ENCODE results near the gene IFI16. TPM values are rescaled to one million over a fixed set of nuclear protein-coding genes. Genes with fewer than 3 reads are reported as not detected.
A peak's percentile ranks its signal among the peaks of the same experiment; 100 is the strongest.
"Not testable (repeated sequence)": the region's sequence is repeated elsewhere in the genome, so short reads cannot be mapped to it uniquely, and the experiment has no call there.

The IFI16 gene
- total RNA-seq, 1 donor from 2014 or later, result 5.4 TPM

DNA sequence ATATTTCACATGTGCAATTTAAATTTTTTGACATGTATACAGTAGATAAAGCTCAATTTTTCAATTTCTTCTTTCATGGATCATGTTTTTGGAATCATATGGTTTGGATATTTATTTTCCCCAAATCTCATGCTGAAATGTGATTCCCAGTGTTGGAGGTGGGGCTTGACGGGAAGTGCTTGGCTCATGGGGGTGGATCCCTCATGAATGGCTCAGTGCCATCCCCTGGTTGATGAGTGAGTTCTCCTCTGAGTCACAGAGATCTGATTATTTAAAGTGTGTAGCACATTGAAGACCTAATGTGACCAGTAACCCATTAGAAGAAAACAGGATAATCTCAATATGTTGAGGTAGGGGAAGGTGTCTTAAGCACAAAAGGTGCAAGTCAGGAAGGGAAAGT is 9.1 kb upstream of the IFI16 start:
- H2AFZ ChIP-seq (replicated peaks), result no peak overlapping the region
- H3K27ac Mint-ChIP-seq, result no peak overlapping the region
- peak overlapping the region; percentile 80 for H3K4me2 ChIP-seq
- peaks cover 18% of the 10 kb centered on the region for H3K4me1 Mint-ChIP-seq
- no peaks in the 10 kb centered on the region for H3K27me3 Mint-ChIP-seq (ENCODE audit: insufficient read depth, low read depth)
- H3K27ac ChIP-seq, result no peak overlapping the region
- no peaks in the 10 kb centered on the region for H4K20me1 ChIP-seq (ENCODE audit: low read depth)
- H3K9me3 ChIP-seq (ENCODE audit: low read depth), result no peaks in the 10 kb centered on the region
- no peaks in the 10 kb centered on the region for H3K27me3 ChIP-seq
- no peaks in the 10 kb centered on the region for H3K36me3 ChIP-seq
- peaks cover 18% of the 10 kb centered on the region for H3K4me1 ChIP-seq
- H3F3A ChIP-seq (ENCODE audit: low read depth), result peaks cover 26% of the 10 kb centered on the region
- no peak overlapping the region for H3K9ac ChIP-seq
- peak overlapping the region; percentile 67 for H3K4me3 Mint-ChIP-seq
- H3K36me3 Mint-ChIP-seq, result no peaks in the 10 kb centered on the region
- no peaks in the 10 kb centered on the region for H3K9me3 Mint-ChIP-seq
- no peak for TF ChIP-seq EZH2phosphoT487 (IDR thresholded peaks at IDR 0.05)
- TF ChIP-seq, protein P1, sequence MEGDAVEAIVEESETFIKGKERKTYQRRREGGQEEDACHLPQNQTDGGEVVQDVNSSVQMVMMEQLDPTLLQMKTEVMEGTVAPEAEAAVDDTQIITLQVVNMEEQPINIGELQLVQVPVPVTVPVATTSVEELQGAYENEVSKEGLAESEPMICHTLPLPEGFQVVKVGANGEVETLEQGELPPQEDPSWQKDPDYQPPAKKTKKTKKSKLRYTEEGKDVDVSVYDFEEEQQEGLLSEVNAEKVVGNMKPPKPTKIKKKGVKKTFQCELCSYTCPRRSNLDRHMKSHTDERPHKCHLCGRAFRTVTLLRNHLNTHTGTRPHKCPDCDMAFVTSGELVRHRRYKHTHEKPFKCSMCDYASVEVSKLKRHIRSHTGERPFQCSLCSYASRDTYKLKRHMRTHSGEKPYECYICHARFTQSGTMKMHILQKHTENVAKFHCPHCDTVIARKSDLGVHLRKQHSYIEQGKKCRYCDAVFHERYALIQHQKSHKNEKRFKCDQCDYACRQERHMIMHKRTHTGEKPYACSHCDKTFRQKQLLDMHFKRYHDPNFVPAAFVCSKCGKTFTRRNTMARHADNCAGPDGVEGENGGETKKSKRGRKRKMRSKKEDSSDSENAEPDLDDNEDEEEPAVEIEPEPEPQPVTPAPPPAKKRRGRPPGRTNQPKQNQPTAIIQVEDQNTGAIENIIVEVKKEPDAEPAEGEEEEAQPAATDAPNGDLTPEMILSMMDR (IDR thresholded peaks at IDR 0.05), result no peak
- TF ChIP-seq EZH2 (IDR thresholded peaks at IDR 0.05), result no peak
- DNase-seq (ENCODE audit: low spot score), result peak; percentile 48
- H3K4me3 ChIP-seq, result peak overlapping the region; percentile 58
- no peaks in the 10 kb centered on the region for H3K79me2 ChIP-seq (ENCODE audit: low read depth)

DNA sequence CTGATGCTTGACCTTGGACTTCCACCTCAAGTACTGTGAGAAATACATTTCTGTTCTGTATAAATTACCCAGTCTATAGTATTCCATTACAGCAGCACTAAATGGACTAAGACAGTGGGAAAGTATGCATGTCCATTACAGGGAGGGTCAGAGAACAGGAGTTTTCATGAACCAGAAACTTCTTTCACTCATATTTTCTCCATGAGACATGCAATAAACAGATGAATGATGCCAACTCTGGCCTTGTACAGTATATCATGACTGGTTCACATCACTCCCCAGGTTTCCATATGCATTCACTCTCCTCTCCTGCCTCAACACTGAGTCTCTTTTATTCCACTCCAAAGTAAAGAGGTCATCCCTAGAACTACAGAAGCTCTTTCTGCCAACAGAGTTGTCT is 4.5 kb upstream of the IFI16 start:
- TF ChIP-seq EZH2phosphoT487 (IDR thresholded peaks at IDR 0.05), result no peak
- TF ChIP-seq, protein P1 (IDR thresholded peaks at IDR 0.05), result no peak
- no peak for TF ChIP-seq EZH2 (IDR thresholded peaks at IDR 0.05)
- Histone ChIP-seq H3K9ac (no peak overlapping the region), H3K4me3 (no peak overlapping the region), H3K9me3 (ENCODE audit: low read depth) (no peaks in the 10 kb centered on the region), H3F3A (ENCODE audit: low read depth) (peaks cover 26% of the 10 kb centered on the region), H3K79me2 (ENCODE audit: low read depth) (no peaks in the 10 kb centered on the region), H4K20me1 (ENCODE audit: low read depth) (no peaks in the 10 kb centered on the region), H3K36me3 (no peaks in the 10 kb centered on the region), H3K27ac (peak overlapping the region; percentile 71), H3K4me1 (peaks cover 32% of the 10 kb centered on the region), H2AFZ (replicated peaks) (peak overlapping the region; percentile 84), H3K4me2 (peak overlapping the region; percentile 69), H3K27me3 (no peaks in the 10 kb centered on the region)
- Mint-ChIP-seq H3K27ac (no peak overlapping the region), H3K9me3 (no peaks in the 10 kb centered on the region), H3K36me3 (no peaks in the 10 kb centered on the region), H3K4me3 (no peak overlapping the region), H3K4me1 (peaks cover 17% of the 10 kb centered on the region), H3K27me3 (ENCODE audit: insufficient read depth, low read depth) (peaks cover 2% of the 10 kb centered on the region)
- no peak for DNase-seq (ENCODE audit: low spot score)

DNA sequence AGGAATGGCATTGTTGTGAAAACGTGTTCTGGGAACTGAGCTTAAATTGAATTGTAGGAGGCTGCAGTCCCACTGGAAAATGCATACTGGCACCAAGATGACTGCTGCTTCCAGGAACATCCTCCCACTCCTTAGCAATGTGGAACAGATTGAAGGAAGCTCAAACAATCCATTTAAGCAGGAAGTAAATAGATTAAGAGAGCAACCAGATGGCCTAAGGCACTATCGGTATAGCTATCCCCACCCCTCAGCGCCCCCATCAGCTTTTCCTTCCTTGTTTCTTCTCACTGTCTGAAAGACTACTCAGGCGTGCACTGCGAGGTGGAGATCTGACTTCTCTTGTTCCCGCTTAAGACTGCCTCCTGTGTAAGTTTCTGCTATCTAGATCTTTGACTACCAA is 4.0 kb upstream of the IFI16 start:
- Histone ChIP-seq H3K4me3 (peak overlapping the region; percentile 29), H3K27ac (peak overlapping the region; percentile 71), H4K20me1 (ENCODE audit: low read depth) (no peaks in the 10 kb centered on the region), H3K4me1 (peaks cover 27% of the 10 kb centered on the region), H3K27me3 (no peaks in the 10 kb centered on the region), H3K79me2 (ENCODE audit: low read depth) (no peaks in the 10 kb centered on the region), H3K9me3 (ENCODE audit: low read depth) (no peaks in the 10 kb centered on the region), H3K9ac (no peak overlapping the region), H3K4me2 (peak overlapping the region; percentile 69), H2AFZ (replicated peaks) (peak overlapping the region; percentile 84), H3F3A (ENCODE audit: low read depth) (peaks cover 22% of the 10 kb centered on the region), H3K36me3 (no peaks in the 10 kb centered on the region)
- Mint-ChIP-seq H3K4me1 (peaks cover 14% of the 10 kb centered on the region), H3K9me3 (no peaks in the 10 kb centered on the region), H3K27me3 (ENCODE audit: insufficient read depth, low read depth) (peaks cover 2% of the 10 kb centered on the region), H3K27ac (no peak overlapping the region), H3K4me3 (no peak overlapping the region), H3K36me3 (no peaks in the 10 kb centered on the region)
- TF ChIP-seq, protein P1 (IDR thresholded peaks at IDR 0.05), result no peak
- TF ChIP-seq EZH2phosphoT487 (IDR thresholded peaks at IDR 0.05) (no peak), EZH2 (IDR thresholded peaks at IDR 0.05) (no peak)
- DNase-seq (ENCODE audit: low spot score), result peak; percentile 53

DNA sequence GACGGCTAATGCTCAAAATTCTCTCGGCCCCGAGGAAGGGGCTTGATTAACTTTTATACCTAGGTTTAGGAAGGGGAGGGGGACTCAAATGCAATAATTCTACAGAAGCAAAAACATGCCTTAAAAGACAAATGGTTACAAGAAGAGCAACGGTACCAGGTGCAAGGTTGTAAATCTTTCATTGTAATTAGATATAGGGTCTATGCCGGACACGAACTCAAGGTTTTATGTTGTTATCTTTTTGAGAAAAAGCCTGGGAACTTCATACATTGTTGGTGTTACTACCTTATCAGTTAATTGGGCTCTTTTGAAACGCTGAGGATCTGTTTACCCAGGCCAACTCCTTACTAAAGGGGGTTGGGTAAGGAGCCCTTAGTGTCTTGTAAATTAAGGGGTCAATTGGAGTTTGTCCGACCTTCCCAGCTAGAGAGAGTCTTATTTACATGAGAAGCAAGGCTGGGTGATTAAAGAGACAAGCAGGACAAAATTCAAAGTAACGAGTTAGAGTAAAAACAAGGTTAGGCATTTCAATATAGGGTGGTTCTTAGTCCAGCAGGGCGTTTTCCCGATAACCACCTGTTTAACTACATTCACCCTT is 3.4 kb upstream of the IFI16 start:
- peaks cover 13% of the 10 kb centered on the region for H3K4me1 Mint-ChIP-seq
- not testable (repeated sequence) for H3K36me3 ChIP-seq; H3K79me2 ChIP-seq (ENCODE audit: low read depth); H3K4me3 Mint-ChIP-seq; H4K20me1 ChIP-seq (ENCODE audit: low read depth); H3K36me3 Mint-ChIP-seq; H3K27ac Mint-ChIP-seq; H3K9me3 Mint-ChIP-seq; H3K9me3 ChIP-seq (ENCODE audit: low read depth); H3K9ac ChIP-seq; H3K27me3 ChIP-seq; H3K27me3 Mint-ChIP-seq (ENCODE audit: insufficient read depth, low read depth)
- Histone ChIP-seq H3K4me2 (peak overlapping the region; percentile 69), H3F3A (ENCODE audit: low read depth) (peaks cover 22% of the 10 kb centered on the region), H3K27ac (peak overlapping the region; percentile 71), H3K4me3 (peak overlapping the region; percentile 29), H2AFZ (replicated peaks) (peak overlapping the region; percentile 84), H3K4me1 (peaks cover 22% of the 10 kb centered on the region)
- DNase-seq (ENCODE audit: low spot score), result peak; percentile 29

Data from neural progenitor cell (in vitro differentiated cells).